Trophoblast cell (in vitro differentiated cells and primary cell): Measurements from ENCODE around the gene ITPKB.

Experiments
- DNase-seq, 2 donors: peaks; one replicate each; pipeline ENCODE4 v3.0.0-alpha.2; 2016
- H2AFZ ChIP-seq: 2 replicates; pipeline ENCODE4 v1.6.1; 2013; ENCODE audit warnings: low read length, moderate library complexity, mild to moderate bottlenecking; ENCODE audit not compliant: insufficient read depth, poor library complexity
- H2AK5ac ChIP-seq: 2 replicates; pipeline ENCODE4 v1.6.1; 2013; ENCODE audit warnings: mild to moderate bottlenecking, low read length
- H2BK120ac ChIP-seq: 2 replicates; pipeline ENCODE4 v1.6.1; 2013; ENCODE audit warnings: low read length, mild to moderate bottlenecking, moderate library complexity; ENCODE audit not compliant: insufficient read depth, poor library complexity
- H2BK12ac ChIP-seq: 2 replicates; pipeline ENCODE4 v1.6.1; 2013; ENCODE audit warnings: mild to moderate bottlenecking, low read length, moderate library complexity
- H2BK5ac ChIP-seq: 2 replicates; pipeline ENCODE4 v1.6.1; 2013; ENCODE audit warnings: low read length, low read depth, moderate library complexity, mild to moderate bottlenecking; ENCODE audit not compliant: poor library complexity
- H3K14ac ChIP-seq: 2 replicates; pipeline ENCODE4 v1.6.1; 2013; ENCODE audit warnings: mild to moderate bottlenecking, low read length
- H3K18ac ChIP-seq: 2 replicates; pipeline ENCODE4 v1.6.1; 2013; ENCODE audit warnings: mild to moderate bottlenecking, low read length
- H3K23ac ChIP-seq: 2 replicates; pipeline ENCODE4 v1.6.1; 2013; ENCODE audit warnings: low read length
- H3K27ac ChIP-seq: 2 replicates; pipeline ENCODE4 v1.5.1; 2013; ENCODE audit warnings: low read depth, mild to moderate bottlenecking, inconsistent platforms, low read length, moderate library complexity
- H3K27me3 ChIP-seq: 2 replicates; pipeline ENCODE4 v1.6.1; 2013; ENCODE audit warnings: inconsistent platforms, mild to moderate bottlenecking, low read length, moderate library complexity; ENCODE audit not compliant: insufficient read depth
- H3K36me3 ChIP-seq, 2 experiments: 1 replicate in 1 of 2; 2 replicates in 1 of 2; pipeline ENCODE4 v1.6.1; 2013; ENCODE audit warnings: low read length in 2 of 2, mild to moderate bottlenecking in 2 of 2, moderate library complexity in 1 of 2; ENCODE audit not compliant: insufficient read depth in 2 of 2, control insufficient read depth in 1 of 2
- H3K4ac ChIP-seq: 2 replicates; pipeline ENCODE4 v1.6.1; 2013; ENCODE audit warnings: low read depth, mild to moderate bottlenecking, low read length, moderate library complexity
- H3K4me1 ChIP-seq, 2 experiments: 1 replicate in 1 of 2; 2 replicates in 1 of 2; pipeline ENCODE4 v1.6.1; 2013; ENCODE audit warnings: low read length in 2 of 2, mild to moderate bottlenecking in 2 of 2, moderate library complexity in 1 of 2; ENCODE audit not compliant: insufficient read depth in 2 of 2, control insufficient read depth in 1 of 2
- H3K4me2 ChIP-seq: 2 replicates; pipeline ENCODE4 v1.6.1; 2013; ENCODE audit warnings: inconsistent platforms, mild to moderate bottlenecking, low read length, moderate library complexity
- H3K4me3 ChIP-seq: 2 replicates; pipeline ENCODE4 v1.5.1; 2013; ENCODE audit warnings: mild to moderate bottlenecking, low read depth, low read length, inconsistent platforms
- H3K79me1 ChIP-seq: one replicate; pipeline ENCODE4 v1.6.1; 2013; ENCODE audit warnings: low read length
- H3K79me2 ChIP-seq: 2 replicates; pipeline ENCODE4 v1.6.1; 2013; ENCODE audit warnings: low read length, mild to moderate bottlenecking; ENCODE audit not compliant: control insufficient read depth, insufficient read depth, poor library complexity
- H3K9ac ChIP-seq: 2 replicates; pipeline ENCODE4 v1.6.1; 2013; ENCODE audit warnings: mild to moderate bottlenecking, low read length
- H3K9me3 ChIP-seq: 2 replicates; pipeline ENCODE4 v1.6.1; 2013; ENCODE audit warnings: low read depth, mild to moderate bottlenecking, control low read depth, inconsistent platforms, low read length; ENCODE audit not compliant: insufficient read depth
- H4K12ac ChIP-seq: 2 replicates; pipeline ENCODE4 v1.6.1; 2013; ENCODE audit warnings: low read depth, mild to moderate bottlenecking, low read length, moderate library complexity
- H4K8ac ChIP-seq: 2 replicates; pipeline ENCODE4 v1.6.1; 2013; ENCODE audit warnings: low read depth, mild to moderate bottlenecking, low read length, moderate library complexity
- H4K91ac ChIP-seq: one replicate; pipeline ENCODE4 v1.6.1; 2013; ENCODE audit warnings: low read depth, mild to moderate bottlenecking, low read length, moderate library complexity
- WGBS: extraction: QIAGEN DNeasy Blood & Tissue Kit; methylation state at CpG from one replicate; pipeline ENCODE4 v1.1.7; 2013; ENCODE audit warnings: missing lambda C conversion rate; ENCODE audit not compliant: insufficient read length, insufficient coverage; ENCODE audit errors: extremely low coverage; 5-methylcytosine and 5-hydroxymethylcytosine counted together

ITPKB gene

GRCh38 chr1:226627050-226627755 is 111.9 kb downstream of the ITPKB start:
- no peak overlapping the region for H2BK120ac ChIP-seq
- H3K14ac ChIP-seq: no peak overlapping the region
- no peak overlapping the region for H3K23ac ChIP-seq
- no peak overlapping the region for H3K18ac ChIP-seq
- H2BK5ac ChIP-seq: no peak overlapping the region
- no peak overlapping the region for H2BK12ac ChIP-seq
- no peaks in the 10 kb centered on the region for H3K4me1 ChIP-seq
- no peaks in the 10 kb centered on the region for H3K36me3 ChIP-seq
- H3K9me3 ChIP-seq: peaks cover 2% of the 10 kb centered on the region
- no peaks in the 10 kb centered on the region for H3K79me2 ChIP-seq
- no peak overlapping the region for H2AK5ac ChIP-seq
- H4K8ac ChIP-seq: no peak overlapping the region
- no peak overlapping the region for H4K12ac ChIP-seq
- H2AFZ ChIP-seq: no peak overlapping the region
- no peak overlapping the region for H3K9ac ChIP-seq
- H4K91ac ChIP-seq: no peak overlapping the region
- WGBS: no CpG with 5 or more reads among the region's 6 CpGs
- DNase-seq: no peak
- no peak overlapping the region for H3K4ac ChIP-seq
- H3K4me2 ChIP-seq: no peak overlapping the region
- no peaks in the 10 kb centered on the region for H3K79me1 ChIP-seq
- H3K4me3 ChIP-seq: no peak overlapping the region
- no peaks in the 10 kb centered on the region for H3K27me3 ChIP-seq
- H3K27ac ChIP-seq: no peak overlapping the region

DNA sequence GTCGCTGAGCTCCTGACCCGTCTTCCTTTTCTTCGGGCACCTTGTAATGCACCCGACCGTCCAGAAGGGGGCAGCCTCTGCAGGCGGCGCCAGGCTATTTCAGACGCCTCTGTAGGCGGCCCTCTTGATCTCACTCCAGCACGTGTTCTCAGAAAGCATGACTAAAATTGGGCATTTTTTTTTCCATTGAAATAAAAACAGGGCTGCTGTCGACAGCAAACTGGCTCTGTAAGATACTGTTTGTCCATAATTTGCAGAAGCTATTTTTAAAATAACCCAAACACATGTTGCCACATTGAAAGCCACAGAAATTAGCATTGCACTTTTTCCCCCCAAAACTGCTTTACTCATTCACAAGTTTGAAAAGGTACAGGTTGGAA is 112.5 kb downstream of the ITPKB start:
- Histone ChIP-seq H3K79me1 (no peaks in the 10 kb centered on the region), H2BK12ac (no peak overlapping the region), H2BK120ac (no peak overlapping the region), H3K36me3 (no peaks in the 10 kb centered on the region), H3K4me3 (no peak overlapping the region), H3K14ac (no peak overlapping the region), H4K12ac (no peak overlapping the region), H2AFZ (no peak overlapping the region), H3K79me2 (no peaks in the 10 kb centered on the region), H3K4ac (no peak overlapping the region), H3K27me3 (no peaks in the 10 kb centered on the region), H3K9me3 (peaks cover 2% of the 10 kb centered on the region), H4K91ac (no peak overlapping the region), H3K27ac (no peak overlapping the region), H2AK5ac (no peak overlapping the region), H3K18ac (no peak overlapping the region), H3K23ac (no peak overlapping the region), H2BK5ac (no peak overlapping the region), H4K8ac (no peak overlapping the region), H3K4me1 (no peaks in the 10 kb centered on the region), H3K4me2 (no peak overlapping the region), H3K9ac (no peak overlapping the region)
- no CpG with 5 or more reads among the region's 11 CpGs for WGBS
- peak; percentile 46 to 72 for DNase-seq

- Histone ChIP-seq H3K4me3 (no peak overlapping the region), H2AK5ac (no peak overlapping the region), H2BK12ac (no peak overlapping the region), H3K4me2 (no peak overlapping the region), H3K9me3 (peaks cover 2% of the 10 kb centered on the region), H4K12ac (no peak overlapping the region), H4K8ac (no peak overlapping the region), H3K36me3 (no peaks in the 10 kb centered on the region), H3K18ac (no peak overlapping the region), H2AFZ (no peak overlapping the region), H2BK120ac (no peak overlapping the region), H3K4ac (no peak overlapping the region), H3K14ac (no peak overlapping the region), H3K23ac (no peak overlapping the region), H3K9ac (no peak overlapping the region), H3K4me1 (no peaks in the 10 kb centered on the region), H3K27ac (no peak overlapping the region), H3K79me2 (no peaks in the 10 kb centered on the region), H4K91ac (no peak overlapping the region), H2BK5ac (no peak overlapping the region), H3K27me3 (no peaks in the 10 kb centered on the region), H3K79me1 (no peaks in the 10 kb centered on the region)
- WGBS: no CpG with 5 or more reads among the region's 10 CpGs
- no peak for DNase-seq
Measured at GRCh38 chr1:226625832-226626576, 113.1 kb downstream of the ITPKB start.

DNA sequence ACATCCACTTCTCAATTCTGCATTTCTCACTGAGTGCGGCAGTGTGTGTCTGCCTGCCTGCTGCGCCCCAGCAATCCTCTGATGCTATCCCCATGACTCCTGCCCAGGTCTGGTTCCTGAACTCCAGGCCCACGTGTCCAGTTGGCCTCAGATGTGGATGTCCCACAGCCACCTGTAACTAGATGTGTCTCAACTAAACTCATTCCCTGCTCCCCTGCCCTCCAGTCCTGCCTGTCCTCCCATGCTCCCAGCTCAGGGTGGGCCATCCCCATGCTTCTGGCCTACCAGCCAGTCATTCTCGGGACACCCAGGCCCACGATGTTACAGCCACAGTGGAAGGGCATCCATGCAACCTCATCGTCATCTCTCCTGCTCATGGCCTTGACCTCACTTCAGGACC is 113.8 kb downstream of the ITPKB start:
- Histone ChIP-seq H2AK5ac (no peak overlapping the region), H3K79me1 (no peaks in the 10 kb centered on the region), H3K4me2 (no peak overlapping the region), H3K23ac (no peak overlapping the region), H4K8ac (no peak overlapping the region), H3K4ac (no peak overlapping the region), H2AFZ (no peak overlapping the region), H3K14ac (no peak overlapping the region), H4K91ac (no peak overlapping the region), H2BK120ac (no peak overlapping the region), H3K79me2 (no peaks in the 10 kb centered on the region), H3K4me3 (no peak overlapping the region), H3K27ac (no peak overlapping the region), H3K9ac (no peak overlapping the region), H3K36me3 (no peaks in the 10 kb centered on the region), H3K4me1 (no peaks in the 10 kb centered on the region), H2BK12ac (no peak overlapping the region), H3K27me3 (no peaks in the 10 kb centered on the region), H2BK5ac (no peak overlapping the region), H3K9me3 (peaks cover 2% of the 10 kb centered on the region), H3K18ac (no peak overlapping the region), H4K12ac (no peak overlapping the region)
- no CpG with 5 or more reads among the region's 6 CpGs for WGBS
- DNase-seq: no peak
